Activated CD4-positive, alpha-beta memory T cell treated with anti-CD3 and anti-CD28 coated beads for 36 hours (primary cell): ENCODE measurements around the gene C5orf46. TPM values are rescaled to one million over a fixed set of nuclear protein-coding genes. Genes with fewer than 3 reads are reported as not detected.
"Not testable (repeated sequence)": the region's sequence is repeated elsewhere in the genome, so short reads cannot be mapped to it uniquely, and the experiment has no call there.

Experiments used
- CTCF ChIA-PET: fragments of 350-600 bp; sonication (Branson Sonifier 250); formaldehyde crosslinking; loops from one replicate; lab custom pipeline; 2021; ENCODE audit warnings: antibody characterized with exemption, inconsistent platforms; lab: Charles Lee
- POLR2A ChIA-PET: fragments of 350-600 bp; sonication (Branson Sonifier 250); formaldehyde crosslinking; loops from one replicate; lab custom pipeline; 2021; ENCODE audit warnings: antibody characterized with exemption; lab: Charles Lee
- DNase-seq: peaks from one replicate; pipeline ENCODE4 v3.0.0-alpha.2; 2020
- H3K27ac Mint-ChIP-seq: one replicate; pipeline ENCODE4 v1.8.0; 2021; ENCODE audit warnings: mixed read lengths
- H3K27me3 Mint-ChIP-seq: one replicate; pipeline ENCODE4 v1.8.0; 2021; ENCODE audit warnings: mixed read lengths
- H3K36me3 Mint-ChIP-seq: one replicate; pipeline ENCODE4 v1.8.0; 2021; ENCODE audit warnings: mixed read lengths
- H3K4me1 Mint-ChIP-seq: one replicate; pipeline ENCODE4 v1.8.0; 2021; ENCODE audit warnings: low read depth, mixed read lengths
- H3K4me3 Mint-ChIP-seq: one replicate; pipeline ENCODE4 v1.8.0; 2021; ENCODE audit warnings: mild to moderate bottlenecking, mixed read lengths
- H3K9me3 Mint-ChIP-seq: one replicate; pipeline ENCODE4 v1.8.0; 2021; ENCODE audit warnings: mixed read lengths
- intact Hi-C: fragments of 100-400 bp; cut with micrococcal nuclease; formaldehyde crosslinking; loops from one replicate; pipeline ENCODE4 v1.15.1; 2023
- total RNA-seq, 2 experiments: library from RNA; stranded (reverse); gene quantifications; one replicate each; pipeline ENCODE4 v1.2.3, GENCODE V29; 2021

The C5orf46 gene
- total RNA-seq, 2 experiments from 2014 or later = not detected

- ChIA-PET CTCF (interaction anchor here (0.6 kb wide), 1 partner anchor 44 kb away, joined by 4 read pairs; no protein-coding TSS in a partner anchor), POLR2A (no interaction called here)
Measured at GRCh38 chr5:147887026-147887627, 19.2 kb downstream of the C5orf46 start.

GRCh38 chr5:147882586-147883313, 23.6 kb downstream of the C5orf46 start:
- DNase-seq = no peak
- no peaks in the 10 kb centered on the region for H3K9me3 Mint-ChIP-seq
- H3K27ac Mint-ChIP-seq = no peak overlapping the region
- no peaks in the 10 kb centered on the region for H3K27me3 Mint-ChIP-seq
- no peak overlapping the region for H3K4me3 Mint-ChIP-seq
- intact Hi-C loops = no loop called here
- H3K4me1 Mint-ChIP-seq = no peaks in the 10 kb centered on the region
- no peaks in the 10 kb centered on the region for H3K36me3 Mint-ChIP-seq
- CTCF ChIA-PET = no interaction called here
- POLR2A ChIA-PET = no interaction called here

More at GRCh38 chr5:147887026-147887627, 19.2 kb downstream of the C5orf46 start:
- Mint-ChIP-seq H3K4me3 (no peak overlapping the region), H3K27ac (no peak overlapping the region), H3K9me3 (no peaks in the 10 kb centered on the region), H3K27me3 (no peaks in the 10 kb centered on the region), H3K4me1 (no peaks in the 10 kb centered on the region), H3K36me3 (no peaks in the 10 kb centered on the region)
- intact Hi-C loops = no loop called here
- DNase-seq = no peak

GRCh38 chr5:147880487-147880886, 25.9 kb downstream of the C5orf46 start:
- Mint-ChIP-seq H3K4me3 (no peak overlapping the region), H3K9me3 (no peaks in the 10 kb centered on the region), H3K36me3 (no peaks in the 10 kb centered on the region), H3K27me3 (no peaks in the 10 kb centered on the region), H3K4me1 (no peaks in the 10 kb centered on the region), H3K27ac (no peak overlapping the region)
- ChIA-PET POLR2A (no interaction called here), CTCF (no interaction called here)
- intact Hi-C loops = no loop called here
- no peak for DNase-seq

GRCh38 chr5:147879784-147880183, 26.6 kb downstream of the C5orf46 start:
- H3K27me3 Mint-ChIP-seq = no peaks in the 10 kb centered on the region
- no peak for DNase-seq
- no peaks in the 10 kb centered on the region for H3K36me3 Mint-ChIP-seq
- intact Hi-C loops = no loop called here
- no peaks in the 10 kb centered on the region for H3K4me1 Mint-ChIP-seq
- H3K27ac Mint-ChIP-seq = no peak overlapping the region
- POLR2A ChIA-PET = no interaction called here
- no peak overlapping the region for H3K4me3 Mint-ChIP-seq
- no peaks in the 10 kb centered on the region for H3K9me3 Mint-ChIP-seq
- CTCF ChIA-PET = no interaction called here

- Mint-ChIP-seq H3K4me3 (no peak within 1 kb of the TSS), H3K9me3 (no peaks in the 10 kb centered on the region), H3K27ac (no peak within 1 kb of the TSS), H3K36me3 (no peaks in the 10 kb centered on the region), H3K27me3 (no peaks in the 10 kb centered on the region), H3K4me1 (no peaks in the 10 kb centered on the region)
- ChIA-PET CTCF (interaction anchor here (1.1 kb wide), 1 partner anchor 12 kb away, joined by 3 read pairs; no protein-coding TSS in a partner anchor), POLR2A (no interaction called here)
- DNase-seq = no peak
- intact Hi-C loops = no loop called here
Measured at GRCh38 chr5:147878066-147878759, 28.1 kb downstream of the C5orf46 start, which contains the start of gene SCGB3A2. Gene SCGB3A2, plus strand, starts transcription at chr5:147878711. Its CDS starts 93 bp downstream, at chr5:147878804.

GRCh38 chr5:147876626-147877025, 29.7 kb downstream of the C5orf46 start:
- Mint-ChIP-seq H3K27ac (no peak overlapping the region), H3K27me3 (no peaks in the 10 kb centered on the region), H3K36me3 (no peaks in the 10 kb centered on the region), H3K4me3 (no peak overlapping the region), H3K9me3 (no peaks in the 10 kb centered on the region), H3K4me1 (no peaks in the 10 kb centered on the region)
- DNase-seq = no peak
- ChIA-PET POLR2A (no interaction called here), CTCF (interaction anchor here (0.7 kb wide), 1 partner anchor 19 kb away, joined by 3 read pairs; no protein-coding TSS in a partner anchor)
- intact Hi-C loops = no loop called here

GRCh38 chr5:147876141-147876540, 30.2 kb downstream of the C5orf46 start:
- Mint-ChIP-seq H3K36me3 (no peaks in the 10 kb centered on the region), H3K27me3 (no peaks in the 10 kb centered on the region), H3K27ac (no peak overlapping the region), H3K9me3 (no peaks in the 10 kb centered on the region), H3K4me3 (no peak overlapping the region), H3K4me1 (no peaks in the 10 kb centered on the region)
- ChIA-PET CTCF (interaction anchor here (0.7 kb wide), 1 partner anchor 19 kb away, joined by 3 read pairs; no protein-coding TSS in a partner anchor), POLR2A (no interaction called here)
- intact Hi-C loops = no loop called here
- DNase-seq = no peak

GRCh38 chr5:147874910-147875367, 31.4 kb downstream of the C5orf46 start:
- no peak for DNase-seq
- H3K4me3 Mint-ChIP-seq = no peak overlapping the region
- ChIA-PET POLR2A (no interaction called here), CTCF (interaction anchor here (0.7 kb wide), 1 partner anchor 16 kb away, joined by 3 read pairs; no protein-coding TSS in a partner anchor)
- intact Hi-C loops = no loop called here
- no peaks in the 10 kb centered on the region for H3K9me3 Mint-ChIP-seq
- H3K27me3 Mint-ChIP-seq = no peaks in the 10 kb centered on the region
- H3K36me3 Mint-ChIP-seq = no peaks in the 10 kb centered on the region
- H3K4me1 Mint-ChIP-seq = no peaks in the 10 kb centered on the region
- no peak overlapping the region for H3K27ac Mint-ChIP-seq

- POLR2A ChIA-PET, H3K27me3 Mint-ChIP-seq, H3K4me1 Mint-ChIP-seq: not testable (repeated sequence)
Measured at GRCh38 chr5:147874118-147874875, 32.0 kb downstream of the C5orf46 start.

GRCh38 chr5:147872744-147873435, 33.4 kb downstream of the C5orf46 start:
- DNase-seq, H3K9me3 Mint-ChIP-seq, H3K4me1 Mint-ChIP-seq, CTCF ChIA-PET, H3K27ac Mint-ChIP-seq, H3K4me3 Mint-ChIP-seq, H3K27me3 Mint-ChIP-seq, intact Hi-C loops, POLR2A ChIA-PET, H3K36me3 Mint-ChIP-seq: not testable (repeated sequence)

More at GRCh38 chr5:147874118-147874875, 32.0 kb downstream of the C5orf46 start:
- CTCF ChIA-PET = interaction anchor here (0.7 kb wide), 1 partner anchor 17 kb away, joined by 3 read pairs; no protein-coding TSS in a partner anchor
- intact Hi-C loops, H3K36me3 Mint-ChIP-seq, DNase-seq, H3K27ac Mint-ChIP-seq, H3K4me3 Mint-ChIP-seq, H3K9me3 Mint-ChIP-seq: not testable (repeated sequence)

- H3K4me3 Mint-ChIP-seq, CTCF ChIA-PET, intact Hi-C loops, DNase-seq, H3K27ac Mint-ChIP-seq, H3K36me3 Mint-ChIP-seq, H3K4me1 Mint-ChIP-seq, H3K27me3 Mint-ChIP-seq, H3K9me3 Mint-ChIP-seq, POLR2A ChIA-PET: not testable (repeated sequence)
Measured at GRCh38 chr5:147871980-147872549, 34.3 kb downstream of the C5orf46 start.
